H1 (cell line): Measurements from ENCODE around the gene DHX57. TPM values are rescaled to one million over a fixed set of nuclear protein-coding genes. Genes with fewer than 3 reads are reported as not detected.

ENCODE experiments used
- CTCF ChIA-PET: fragments of 300-600 bp; sonication (Branson Sonifier 250); formaldehyde crosslinking; loops from one replicate; lab custom pipeline; 2021; ENCODE audit not compliant: partially characterized antibody; lab: Charles Lee
- POLR2A ChIA-PET: fragments of 300-600 bp; sonication (Branson Sonifier 250); formaldehyde crosslinking; loops from one replicate; lab custom pipeline; 2021; ENCODE audit warnings: inconsistent platforms; ENCODE audit not compliant: partially characterized antibody; lab: Charles Lee
- DNase-seq, 2 experiments: peaks; one replicate each; pipeline versions ENCODE4 v3.0.0 to v3.0.0-alpha.2; 2010 to 2022; ENCODE audit warnings: low spot score in 2 of 2, low read depth in 1 of 2, mixed read lengths in 1 of 2
- FAIRE-seq: peaks from 2 replicates; lab custom pipeline; 2011; peaks lifted over from hg19 to GRCh38; lab: Jason Lieb, UNC
- H2AFZ ChIP-seq: 2 replicates; pipeline ENCODE4 v1.8.1; 2012; ENCODE audit warnings: low read length, inconsistent platforms
- H2AK5ac ChIP-seq: 2 replicates; pipeline ENCODE4 v1.6.1; 2013; ENCODE audit warnings: low read depth, low read length
- H2BK120ac ChIP-seq: replicated peaks from 2 replicates; pipeline ENCODE3; 2013; ENCODE audit warnings: low read depth, low read length, inconsistent platforms
- H2BK12ac ChIP-seq: 2 replicates; pipeline ENCODE4 v1.6.1; 2013; ENCODE audit warnings: low read depth, low read length
- H2BK15ac ChIP-seq: 2 replicates; pipeline ENCODE4 v1.6.1; 2013; ENCODE audit warnings: low read length
- H2BK20ac ChIP-seq: 2 replicates; pipeline ENCODE4 v1.6.1; 2013; ENCODE audit warnings: low read length
- H2BK5ac ChIP-seq: 2 replicates; pipeline ENCODE4 v1.6.1; 2013; ENCODE audit warnings: low read depth, low read length
- H3K14ac ChIP-seq: 2 replicates; pipeline ENCODE4 v1.6.1; 2013; ENCODE audit warnings: inconsistent platforms; ENCODE audit not compliant: insufficient read length
- H3K18ac ChIP-seq: 2 replicates; pipeline ENCODE4 v1.6.1; 2013; ENCODE audit warnings: low read length; ENCODE audit errors: extremely low read depth
- H3K23ac ChIP-seq: 2 replicates; pipeline ENCODE4 v1.6.1; 2013; ENCODE audit warnings: inconsistent platforms; ENCODE audit not compliant: insufficient read length
- H3K23me2 ChIP-seq: 2 replicates; pipeline ENCODE4 v1.6.1; 2013; ENCODE audit warnings: low read depth, low read length
- H3K27ac ChIP-seq: 2 replicates; pipeline ENCODE4 v1.6.1; 2011; ENCODE audit warnings: low read depth, low read length, inconsistent platforms
- H3K27me3 ChIP-seq, 4 experiments: replicated peaks in 1 of 4; 1 replicate in 1 of 4; 2 replicates in 3 of 4; pipeline versions ENCODE4 v1.6.1 to v1.8.1; 2011 to 2013; ENCODE audit warnings: low read length in 3 of 4, mild to moderate bottlenecking in 3 of 4, inconsistent platforms in 2 of 4, mixed read lengths in 2 of 4, moderate library complexity in 1 of 4; ENCODE audit not compliant: control insufficient read depth in 3 of 4, insufficient read depth in 3 of 4; ENCODE audit errors: extremely low read depth in 1 of 4
- H3K36me3 ChIP-seq, 4 experiments: 2 replicates each; pipeline versions ENCODE4 v1.6.1 to v1.8.1; 2011 to 2013; ENCODE audit warnings: mild to moderate bottlenecking in 4 of 4, low read length in 3 of 4, moderate library complexity in 2 of 4, control low read depth in 1 of 4, inconsistent platforms in 1 of 4; ENCODE audit not compliant: insufficient read depth in 4 of 4, control insufficient read depth in 2 of 4
- H3K4ac ChIP-seq: replicated peaks from 2 replicates; pipeline ENCODE3; 2013; ENCODE audit warnings: low read length, low read depth, mixed read lengths, inconsistent platforms; ENCODE audit not compliant: insufficient read length
- H3K4me1 ChIP-seq, 4 experiments: replicated peaks in 1 of 4; 1 replicate in 1 of 4; 2 replicates in 3 of 4; pipeline versions ENCODE4 v1.6.1 to v1.8.1; 2011 to 2013; ENCODE audit warnings: low read length in 3 of 4, inconsistent platforms in 2 of 4, mixed read lengths in 1 of 4; ENCODE audit not compliant: insufficient read depth in 4 of 4, control insufficient read depth in 3 of 4
- H3K4me2 ChIP-seq, 2 experiments: 2 replicates each; pipeline versions ENCODE4 v1.6.1 to v1.8.1; 2011 to 2013; ENCODE audit warnings: low read depth in 2 of 2, low read length in 2 of 2, control low read depth in 1 of 2, inconsistent platforms in 1 of 2, mild to moderate bottlenecking in 1 of 2; ENCODE audit not compliant: insufficient read depth in 1 of 2
- H3K4me3 ChIP-seq, 4 experiments: fragments of 200-600, 300-600 bp in 1 of 4; sonication (generic), shearing (Covaris generic), sonication (Bioruptor Twin) in 1 of 4; 2 replicates each; pipeline versions ENCODE4 v1.5.1 to v1.8.1; 2011 to 2016; ENCODE audit warnings: low read length in 4 of 4, low read depth in 3 of 4, control low read depth in 2 of 4, inconsistent platforms in 2 of 4, mild to moderate bottlenecking in 2 of 4, mixed read lengths in 1 of 4, moderate library complexity in 1 of 4; ENCODE audit not compliant: insufficient read depth in 2 of 4; ENCODE audit errors: extremely low read depth in 1 of 4
- H3K56ac ChIP-seq: replicated peaks from 2 replicates; pipeline ENCODE3; 2013; ENCODE audit warnings: low read depth, mild to moderate bottlenecking, mixed read lengths, low read length, inconsistent platforms; ENCODE audit not compliant: insufficient read length
- H3K79me1 ChIP-seq: 2 replicates; pipeline ENCODE4 v1.6.1; 2013; ENCODE audit warnings: low read depth, low read length, control low read depth
- H3K79me2 ChIP-seq, 2 experiments: 2 replicates each; pipeline versions ENCODE4 v1.6.1 to v1.8.1; 2012 to 2013; ENCODE audit warnings: low read length in 2 of 2, mild to moderate bottlenecking in 2 of 2, inconsistent platforms in 1 of 2; ENCODE audit not compliant: insufficient read depth in 2 of 2, control insufficient read depth in 1 of 2
- H3K9ac ChIP-seq, 4 experiments: replicated peaks in 1 of 4; 1 replicate in 1 of 4; 2 replicates in 3 of 4; pipeline versions ENCODE4 v1.6.1 to v1.8.1; 2011 to 2013; ENCODE audit warnings: low read depth in 3 of 4, low read length in 3 of 4, control low read depth in 2 of 4, mild to moderate bottlenecking in 2 of 4, moderate library complexity in 2 of 4, inconsistent platforms in 1 of 4; ENCODE audit errors: extremely low read depth in 1 of 4
- H3K9me3 ChIP-seq, 2 experiments: 2 replicates each; pipeline versions ENCODE4 v1.6.1 to v1.8.1; 2012 to 2013; ENCODE audit warnings: mild to moderate bottlenecking in 2 of 2, moderate library complexity in 2 of 2, control low read depth in 1 of 2, inconsistent platforms in 1 of 2, low read depth in 1 of 2, low read length in 1 of 2, mixed read lengths in 1 of 2; ENCODE audit not compliant: insufficient read depth in 2 of 2
- H4K20me1 ChIP-seq, 2 experiments: replicated peaks in 1 of 2; 2 replicates each; pipeline versions ENCODE3 to v1.8.1; 2011 to 2013; ENCODE audit warnings: inconsistent platforms in 2 of 2, low read length in 2 of 2, mild to moderate bottlenecking in 1 of 2; ENCODE audit not compliant: insufficient read depth in 2 of 2, control insufficient read depth in 1 of 2
- H4K5ac ChIP-seq: 2 replicates; pipeline ENCODE4 v1.6.1; 2013; ENCODE audit warnings: low read length, low read depth, mixed read lengths, inconsistent platforms; ENCODE audit not compliant: insufficient read length
- H4K8ac ChIP-seq: 2 replicates; pipeline ENCODE4 v1.8.0; 2013; ENCODE audit warnings: mild to moderate bottlenecking, moderate library complexity, low read length, inconsistent platforms; ENCODE audit not compliant: insufficient read depth; ENCODE audit errors: extremely low read depth
- H4K91ac ChIP-seq: replicated peaks from 2 replicates; pipeline ENCODE3; 2013; ENCODE audit warnings: low read length, mixed read lengths, inconsistent platforms; ENCODE audit not compliant: insufficient read length
- ATF2 ChIP-seq: IDR thresholded peaks from 2 replicates; pipeline ENCODE4 v1.6.1; 2012; ENCODE audit warnings: low read length, inconsistent platforms
- CREB1 ChIP-seq: IDR thresholded peaks from 2 replicates; pipeline ENCODE4 v1.6.1; 2012; ENCODE audit warnings: inconsistent platforms
- KDM4A ChIP-seq: IDR thresholded peaks from one replicate; pipeline ENCODE4 v1.7.1; 2012; ENCODE audit warnings: low read depth, mild to moderate bottlenecking, moderate library complexity, low read length, inconsistent platforms; ENCODE audit not compliant: severe bottlenecking
- POLR2A ChIP-seq, 2 experiments: IDR thresholded peaks; 1 replicate in 1 of 2; 2 replicates in 1 of 2; pipeline ENCODE4 v1.6.1; 2011; ENCODE audit warnings: low read depth in 2 of 2, low read length in 2 of 2, mild to moderate bottlenecking in 2 of 2; ENCODE audit errors: control extremely low read depth in 1 of 2
- POLR2AphosphoS5 ChIP-seq: IDR thresholded peaks from 2 replicates; pipeline ENCODE4 v1.6.1; 2011; ENCODE audit warnings: low read depth, low read length
- SAP30 ChIP-seq: fragments of 300-600 bp; sonication (generic); IDR thresholded peaks from 2 replicates; pipeline ENCODE4 v1.7.1; 2012; ENCODE audit warnings: low read length, moderate library complexity, mild to moderate bottlenecking, inconsistent platforms; ENCODE audit not compliant: insufficient read depth, insufficient replicate concordance
- YY1 ChIP-seq: IDR thresholded peaks from 2 replicates; pipeline ENCODE4 v1.6.1; 2011; ENCODE audit warnings: low read depth, mild to moderate bottlenecking, low read length
- ZNF274 ChIP-seq: IDR thresholded peaks from 2 replicates; pipeline ENCODE4 v1.7.0; 2012; ENCODE audit warnings: low read length, borderline replicate concordance; ENCODE audit errors: extremely low read depth
- WGBS, 2 experiments: shearing (Covaris generic) in 1 of 2; methylation state at CpG; one replicate each; pipeline versions ENCODE4 v1.1.6 to v1.1.7; 2013 to 2015; ENCODE audit warnings: low lambda C conversion rate in 2 of 2, mixed read lengths in 2 of 2, inconsistent platforms in 1 of 2, low coverage in 1 of 2, missing lambda C conversion rate in 1 of 2; ENCODE audit not compliant: insufficient replicate concordance in 2 of 2, insufficient coverage in 1 of 2, insufficient read length in 1 of 2; ENCODE audit errors: extremely low coverage in 1 of 2, missing lambda C conversion rate in 1 of 2; 5-methylcytosine and 5-hydroxymethylcytosine counted together
- polyA plus RNA-seq, 7 experiments: library from polyadenylated mRNA; depleted of rRNA in 3 of 7; stranded (reverse) in 5 of 7; unstranded in 2 of 7; fragments of >200 nt in 5 of 7; fragments of 200-250 nt in 2 of 7; gene quantifications; 1 replicate in 5 of 7; 2 replicates in 1 of 7; 4 replicates in 1 of 7; pipeline versions ENCODE4 v1.2.1 to v1.2.3, GENCODE V29; 2011 to 2013; ENCODE audit warnings: missing spikeins in 2 of 7, mixed read lengths in 2 of 7
- total RNA-seq: library from RNA; stranded (reverse); fragmentation: NEBNext Ultra II Directional; extraction: Animal tissue kit (Norgen Biotek cat#: 25700); gene quantifications from 2 replicates; pipeline ENCODE4 v1.2.1, GENCODE V29; 2021
- TF ChIP-seq, protein P1 (sequence below): IDR thresholded peaks from 2 replicates; pipeline ENCODE4 v1.6.1; 2012; ENCODE audit warnings: inconsistent platforms

The DHX57 gene
- total and polyA plus RNA-seq, 2 of the 8 experiments (the other 6 are each of a cell fraction or from before 2014, with no cell fraction given) = 10.7 to 32.9 TPM

DNA sequence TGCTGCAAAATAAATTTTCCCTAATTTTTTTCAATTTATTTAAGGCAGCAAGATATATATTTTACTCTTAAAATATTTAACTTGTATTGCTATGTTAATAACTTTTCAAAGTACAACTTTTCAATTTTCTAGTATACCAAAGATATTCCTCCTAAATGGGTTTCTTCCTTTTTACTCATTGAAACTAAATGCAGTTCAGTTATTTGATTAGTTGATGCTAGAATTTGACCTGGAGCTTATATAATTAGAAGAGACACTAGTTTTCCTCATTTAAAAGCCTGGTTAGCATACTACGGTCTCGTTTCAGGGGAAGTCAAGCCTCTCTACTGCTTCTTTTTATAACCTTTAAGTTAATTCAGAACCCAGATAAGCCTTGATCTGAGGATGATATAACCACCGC lies 13.8 kb upstream of the DHX57 start, which contains the start of gene ARHGEF33:
ARHGEF33 (plus strand) TSS at position 301 of the 400 bp plus-strand sequence. CDS start 29,573 bp downstream, outside the sequence.
- Histone ChIP-seq H2BK5ac (no peak within 1 kb of the TSS), H3K36me3 (no peaks in the 10 kb centered on the region), H3K56ac (no peak within 1 kb of the TSS), H4K20me1 (no peaks in the 10 kb centered on the region), H3K18ac (no peak within 1 kb of the TSS), H2AFZ (no peak within 1 kb of the TSS), H3K4me2 (no peak within 1 kb of the TSS), H2BK120ac (no peak within 1 kb of the TSS), H4K5ac (no peak within 1 kb of the TSS), H2BK20ac (no peak within 1 kb of the TSS), H3K4me1 (no peaks in the 10 kb centered on the region), H3K27ac (no peak within 1 kb of the TSS), H2AK5ac (no peak within 1 kb of the TSS), H3K79me1 (no peaks in the 10 kb centered on the region), H3K9ac (no peak within 1 kb of the TSS), H3K23ac (no peak within 1 kb of the TSS), H3K79me2 (no peaks in the 10 kb centered on the region), H3K4me3 (no peak within 1 kb of the TSS), H3K9me3 (no peaks in the 10 kb centered on the region), H3K27me3 (no peaks in the 10 kb centered on the region), H3K14ac (no peak within 1 kb of the TSS), H4K8ac (no peak within 1 kb of the TSS), H4K91ac (no peak within 1 kb of the TSS), H2BK12ac (no peak within 1 kb of the TSS), H3K4ac (no peak within 1 kb of the TSS), H3K23me2 (no peaks in the 10 kb centered on the region; the same call in 1 of the 2 replicates), H2BK15ac (no peak within 1 kb of the TSS)
- no peak for DNase-seq
- CTCF ChIA-PET = no interaction called here
- TF ChIP-seq ZNF274 = no peak
- no peak for TF ChIP-seq SAP30
- TF ChIP-seq YY1 = no peak
- TF ChIP-seq KDM4A = no peak
- TF ChIP-seq, protein P1, sequence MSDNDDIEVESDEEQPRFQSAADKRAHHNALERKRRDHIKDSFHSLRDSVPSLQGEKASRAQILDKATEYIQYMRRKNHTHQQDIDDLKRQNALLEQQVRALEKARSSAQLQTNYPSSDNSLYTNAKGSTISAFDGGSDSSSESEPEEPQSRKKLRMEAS = no peak
- TF ChIP-seq CREB1 = no peak
- TF ChIP-seq POLR2AphosphoS5 = no peak
- no peak for TF ChIP-seq POLR2A (IDR thresholded peaks at IDR 0.05; ENCODE audit: control extremely low read depth in 1 of 2, low read depth in 2 of 2, low read length in 2 of 2)
- TF ChIP-seq ATF2 = no peak
- POLR2A ChIA-PET = no interaction called here
- WGBS, 2 experiments = 84% methylated on average over 3 of the region's 3 CpGs; no CpG with 5 or more reads in 1 of the 2 experiments
- no peak for FAIRE-seq
